AG10803 (cell line): Measurements from ENCODE around the gene CDH23.
A peak's percentile ranks its signal among the peaks of the same experiment; 100 is the strongest.

Experiments used
- DNase-seq: peaks from one replicate; pipeline ENCODE4 v3.0.0; 2010; ENCODE audit warnings: low read depth
- H3K4me3 ChIP-seq: 2 replicates; pipeline ENCODE4 v1.5.1; 2011; ENCODE audit warnings: mild to moderate bottlenecking, low read length, control low read depth
- CTCF ChIP-seq: conservative IDR thresholded peaks from 2 replicates; pipeline ENCODE4 v1.5.1; 2011; ENCODE audit warnings: mild to moderate bottlenecking, low read length, control low read depth, inconsistent platforms

Gene CDH23

GRCh38 chr10:71771204-71771603 is 374.5 kb downstream of the CDH23 start:
- H3K4me3 ChIP-seq, result peak overlapping the region; percentile 96
- DNase-seq, result no peak
- TF ChIP-seq CTCF, result no peak

GRCh38 chr10:71771821-71772617 is 375.3 kb downstream of the CDH23 start:
- H3K4me3 ChIP-seq, result peak overlapping the region; percentile 96
- TF ChIP-seq CTCF, result no peak
- DNase-seq, result peak; percentile 78

GRCh38 chr10:71772832-71773220 is 376.1 kb downstream of the CDH23 start:
- no peak for DNase-seq
- TF ChIP-seq CTCF, result no peak
- peak overlapping the region; percentile 96 for H3K4me3 ChIP-seq

- peak; percentile 75 for DNase-seq
- H3K4me3 ChIP-seq, result peak within 1 kb of the TSS; percentile 96
- TF ChIP-seq CTCF, result peak; percentile 58
Observed at GRCh38 chr10:71773221-71773971, 376.7 kb downstream of the CDH23 start, which contains the start of gene VSIR. TSS of gene VSIR (minus strand) at chr10:71773520. CDS start at chr10:71773439, 81 bp downstream.

GRCh38 chr10:71774916-71775702 is 378.4 kb downstream of the CDH23 start:
- TF ChIP-seq CTCF, result no peak
- DNase-seq, result no peak
- H3K4me3 ChIP-seq, result no peak overlapping the region

- no peak overlapping the region for H3K4me3 ChIP-seq
- DNase-seq, result no peak
- TF ChIP-seq CTCF, result no peak
Observed at GRCh38 chr10:71776481-71776925, 379.8 kb downstream of the CDH23 start.
